Measurements from ENCODE around the gene PPP1CA. TPM values are rescaled to one million over a fixed set of nuclear protein-coding genes. Genes with fewer than 3 reads are reported as not detected.

The PPP1CA gene
- total and polyA plus RNA-seq, 4 donors = 62.4 to 92.9 (median 75.9) TPM

DNA sequence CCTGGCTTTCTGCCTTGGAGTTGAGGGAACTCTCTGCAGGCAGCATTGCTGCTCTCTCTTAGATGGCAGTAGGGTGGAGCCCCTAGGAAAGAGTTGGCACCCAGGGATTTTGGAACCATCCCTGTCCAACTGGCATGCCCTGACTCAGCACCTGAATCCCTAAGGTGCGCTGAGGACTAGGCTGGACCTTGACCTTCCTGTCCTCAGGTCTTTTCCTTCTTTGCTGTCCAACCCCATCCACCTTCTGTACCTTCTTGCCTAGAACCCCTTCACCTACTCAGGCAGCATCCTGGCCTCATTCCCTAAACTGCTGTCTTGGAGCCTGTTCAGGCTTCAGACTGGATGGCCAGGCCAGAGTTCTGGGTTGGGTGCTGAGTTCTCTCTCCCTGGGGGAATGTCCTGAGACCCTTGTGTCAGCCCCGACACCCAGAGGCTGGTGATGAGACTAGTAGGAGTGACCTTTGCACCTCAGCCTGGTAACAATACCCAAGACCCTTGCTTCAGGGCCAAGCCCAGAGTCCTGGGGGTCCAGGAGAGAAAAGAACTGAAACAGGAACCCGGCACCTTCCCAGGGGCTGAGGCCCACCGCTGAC, 45.8 kb downstream of the PPP1CA start:
- H3K9ac ChIP-seq (ENCODE audit: low read depth in 1 of 2, low read length in 2 of 2) = peak overlapping the region in 1 of 2 donors; percentile 17
- H3K27ac ChIP-seq (ENCODE audit: low read depth in 1 of 2, low read length in 2 of 2) = peak overlapping the region; percentile 97 to 99
- 69% methylated on average over 4 of the region's 4 CpGs for WGBS
- no peak for DNase-seq (ENCODE audit: low spot score)
- H3K36me3 ChIP-seq (ENCODE audit: control insufficient read depth in 4 of 4, insufficient read depth in 3 of 4, low read depth in 1 of 4, low read length in 3 of 4) = peaks cover 0 to 1% (median 0%) of the 10 kb centered on the region in 4 donors
- H3K27me3 ChIP-seq (ENCODE audit: control insufficient read depth in 4 of 4, insufficient read depth in 4 of 4, low read length in 3 of 4) = no peaks in the 10 kb centered on the region
- TF ChIP-seq, protein P1, sequence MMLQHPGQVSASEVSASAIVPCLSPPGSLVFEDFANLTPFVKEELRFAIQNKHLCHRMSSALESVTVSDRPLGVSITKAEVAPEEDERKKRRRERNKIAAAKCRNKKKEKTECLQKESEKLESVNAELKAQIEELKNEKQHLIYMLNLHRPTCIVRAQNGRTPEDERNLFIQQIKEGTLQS (IDR thresholded peaks at IDR 0.05) = no peak
- TF ChIP-seq ZBTB33 (IDR thresholded peaks at IDR 0.05) = no peak
- no peak for TF ChIP-seq YY1 (IDR thresholded peaks at IDR 0.05)
- TF ChIP-seq GABPA (IDR thresholded peaks at IDR 0.05 in 1 of 2, conservative IDR thresholded peaks at IDR 0.05 in 1 of 2) = no peak
- TF ChIP-seq REST (IDR thresholded peaks at IDR 0.05) = no peak
- TF ChIP-seq FOXA2 (IDR thresholded peaks at IDR 0.05) = no peak
- no peak for TF ChIP-seq MAX (IDR thresholded peaks at IDR 0.05)
- no peak for TF ChIP-seq SP1 (IDR thresholded peaks at IDR 0.05)
- TF ChIP-seq RXRA (IDR thresholded peaks at IDR 0.05) = no peak
- no peak for TF ChIP-seq HNF4A (conservative IDR thresholded peaks at IDR 0.05)
- no peak for TF ChIP-seq JUND (IDR thresholded peaks at IDR 0.05)
- TF ChIP-seq HNF4G (IDR thresholded peaks at IDR 0.05) = no peak
- no peak for TF ChIP-seq EGR1 (IDR thresholded peaks at IDR 0.05; ENCODE audit: low read depth in 2 of 2)
- no peak for TF ChIP-seq RAD21 (IDR thresholded peaks at IDR 0.05)
- TF ChIP-seq FOXA1 (IDR thresholded peaks at IDR 0.05) = no peak
- TF ChIP-seq TAF1 (conservative IDR thresholded peaks at IDR 0.05) = no peak
- TF ChIP-seq NR2F2 (IDR thresholded peaks at IDR 0.05) = no peak
- TF ChIP-seq, protein P2, sequence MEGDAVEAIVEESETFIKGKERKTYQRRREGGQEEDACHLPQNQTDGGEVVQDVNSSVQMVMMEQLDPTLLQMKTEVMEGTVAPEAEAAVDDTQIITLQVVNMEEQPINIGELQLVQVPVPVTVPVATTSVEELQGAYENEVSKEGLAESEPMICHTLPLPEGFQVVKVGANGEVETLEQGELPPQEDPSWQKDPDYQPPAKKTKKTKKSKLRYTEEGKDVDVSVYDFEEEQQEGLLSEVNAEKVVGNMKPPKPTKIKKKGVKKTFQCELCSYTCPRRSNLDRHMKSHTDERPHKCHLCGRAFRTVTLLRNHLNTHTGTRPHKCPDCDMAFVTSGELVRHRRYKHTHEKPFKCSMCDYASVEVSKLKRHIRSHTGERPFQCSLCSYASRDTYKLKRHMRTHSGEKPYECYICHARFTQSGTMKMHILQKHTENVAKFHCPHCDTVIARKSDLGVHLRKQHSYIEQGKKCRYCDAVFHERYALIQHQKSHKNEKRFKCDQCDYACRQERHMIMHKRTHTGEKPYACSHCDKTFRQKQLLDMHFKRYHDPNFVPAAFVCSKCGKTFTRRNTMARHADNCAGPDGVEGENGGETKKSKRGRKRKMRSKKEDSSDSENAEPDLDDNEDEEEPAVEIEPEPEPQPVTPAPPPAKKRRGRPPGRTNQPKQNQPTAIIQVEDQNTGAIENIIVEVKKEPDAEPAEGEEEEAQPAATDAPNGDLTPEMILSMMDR (IDR thresholded peaks at IDR 0.05; ENCODE audit: low read depth, low read length, missing input control) = no peak
- H3K4me3 ChIP-seq (ENCODE audit: low read depth in 1 of 3, low read length in 3 of 3) = no peak overlapping the region
- H3K4me1 ChIP-seq (ENCODE audit: control insufficient read depth in 4 of 4, insufficient read depth in 4 of 4, low read length in 3 of 4) = peaks cover 15 to 45% (median 31%) of the 10 kb centered on the region in 4 donors
- H3K9me3 ChIP-seq (ENCODE audit: control insufficient read depth in 4 of 4, low read length in 3 of 4) = no peaks in the 10 kb centered on the region

Measured in liver (tissue), 9 donors.